ACC112 (cell line): ENCODE measurements around the gene JAKMIP3.

ENCODE experiments used
- H2AFZ ChIP-seq: fragments of 200-600 bp; sonication (generic); one replicate; pipeline ENCODE4 v1.6.0; 2017; ENCODE audit warnings: antibody characterized with exemption, low read length; ENCODE audit not compliant: unreplicated experiment
- H3K27ac ChIP-seq: fragments of 200-600 bp; sonication (generic); 2 replicates; pipeline ENCODE4 v1.5.1; 2014; ENCODE audit warnings: low read depth, mild to moderate bottlenecking, antibody characterized with exemption, low read length, moderate library complexity
- H3K27me3 ChIP-seq: fragments of 200-600 bp; sonication (generic); 2 replicates; pipeline ENCODE4 v1.6.1; 2014; ENCODE audit warnings: mild to moderate bottlenecking, antibody characterized with exemption, low read length, moderate library complexity, mixed read lengths; ENCODE audit not compliant: insufficient read depth
- H3K36me3 ChIP-seq: fragments of 200-600 bp; sonication (generic); 2 replicates; pipeline ENCODE4 v1.6.1; 2016; ENCODE audit warnings: mild to moderate bottlenecking, antibody characterized with exemption, low read length, moderate library complexity, mixed read lengths; ENCODE audit not compliant: insufficient read depth
- H3K4me1 ChIP-seq: fragments of 200-600 bp; sonication (generic); one replicate; pipeline ENCODE4 v1.6.1; 2016; ENCODE audit warnings: low read length, mixed read lengths; ENCODE audit not compliant: insufficient read depth, unreplicated experiment, control insufficient read depth
- H3K4me3 ChIP-seq: fragments of 200-600 bp; sonication (generic); 2 replicates; pipeline ENCODE4 v1.5.1; 2014; ENCODE audit warnings: mild to moderate bottlenecking, low read depth, low read length
- H3K79me2 ChIP-seq: fragments of 200-600 bp; sonication (generic); one replicate; pipeline ENCODE4 v1.6.0; 2016; ENCODE audit warnings: low read length; ENCODE audit not compliant: control insufficient read depth, unreplicated experiment, insufficient read depth

Gene JAKMIP3

GRCh38 chr10:132098539-132099388 is 33.0 kb downstream of the JAKMIP3 start:
- Histone ChIP-seq H3K36me3 (no peaks in the 10 kb centered on the region), H3K4me3 (no peak overlapping the region), H3K79me2 (no peaks in the 10 kb centered on the region), H3K27me3 (no peaks in the 10 kb centered on the region), H2AFZ (no peak overlapping the region), H3K27ac (no peak overlapping the region), H3K4me1 (no peaks in the 10 kb centered on the region)

GRCh38 chr10:132099389-132100090 is 33.8 kb downstream of the JAKMIP3 start:
- Histone ChIP-seq H3K36me3 (no peaks in the 10 kb centered on the region), H3K4me1 (no peaks in the 10 kb centered on the region), H3K4me3 (no peak overlapping the region), H2AFZ (no peak overlapping the region), H3K79me2 (no peaks in the 10 kb centered on the region), H3K27ac (no peak overlapping the region), H3K27me3 (no peaks in the 10 kb centered on the region)

GRCh38 chr10:132100091-132100481 is 34.3 kb downstream of the JAKMIP3 start:
- Histone ChIP-seq H3K36me3 (no peaks in the 10 kb centered on the region), H3K27me3 (no peaks in the 10 kb centered on the region), H3K27ac (no peak overlapping the region), H2AFZ (no peak overlapping the region), H3K79me2 (no peaks in the 10 kb centered on the region), H3K4me1 (no peaks in the 10 kb centered on the region), H3K4me3 (no peak overlapping the region)

- Histone ChIP-seq H3K36me3 (no peaks in the 10 kb centered on the region), H3K27ac (no peak overlapping the region), H2AFZ (no peak overlapping the region), H3K4me1 (no peaks in the 10 kb centered on the region), H3K27me3 (no peaks in the 10 kb centered on the region), H3K79me2 (no peaks in the 10 kb centered on the region), H3K4me3 (no peak overlapping the region)
Measured at GRCh38 chr10:132100556-132101349, 35.0 kb downstream of the JAKMIP3 start.

- Histone ChIP-seq H3K4me3 (no peak overlapping the region), H3K79me2 (no peaks in the 10 kb centered on the region), H3K27ac (no peak overlapping the region), H3K27me3 (no peaks in the 10 kb centered on the region), H3K4me1 (no peaks in the 10 kb centered on the region), H3K36me3 (no peaks in the 10 kb centered on the region), H2AFZ (no peak overlapping the region)
Measured at GRCh38 chr10:132101529-132101928, 35.8 kb downstream of the JAKMIP3 start.

- no peaks in the 10 kb centered on the region for H3K79me2 ChIP-seq
- no peaks in the 10 kb centered on the region for H3K27me3 ChIP-seq
- no peak overlapping the region for H3K4me3 ChIP-seq
- no peak overlapping the region for H2AFZ ChIP-seq
- no peaks in the 10 kb centered on the region for H3K36me3 ChIP-seq
- no peaks in the 10 kb centered on the region for H3K4me1 ChIP-seq
- no peak overlapping the region for H3K27ac ChIP-seq
Measured at GRCh38 chr10:132102071-132102716, 36.4 kb downstream of the JAKMIP3 start.

- no peaks in the 10 kb centered on the region for H3K79me2 ChIP-seq
- no peak overlapping the region for H2AFZ ChIP-seq
- no peaks in the 10 kb centered on the region for H3K27me3 ChIP-seq
- no peak overlapping the region for H3K27ac ChIP-seq
- H3K4me3 ChIP-seq: no peak overlapping the region
- no peaks in the 10 kb centered on the region for H3K36me3 ChIP-seq
- no peaks in the 10 kb centered on the region for H3K4me1 ChIP-seq
Measured at GRCh38 chr10:132102717-132103110, 37.0 kb downstream of the JAKMIP3 start.

- Histone ChIP-seq H3K27me3 (no peaks in the 10 kb centered on the region), H3K36me3 (no peaks in the 10 kb centered on the region), H3K4me3 (no peak overlapping the region), H2AFZ (no peak overlapping the region), H3K4me1 (no peaks in the 10 kb centered on the region), H3K27ac (no peak overlapping the region), H3K79me2 (no peaks in the 10 kb centered on the region)
Measured at GRCh38 chr10:132103116-132103910, 37.6 kb downstream of the JAKMIP3 start.

GRCh38 chr10:132104062-132104461 is 38.3 kb downstream of the JAKMIP3 start:
- H3K27ac ChIP-seq: no peak overlapping the region
- no peaks in the 10 kb centered on the region for H3K36me3 ChIP-seq
- no peak overlapping the region for H3K4me3 ChIP-seq
- H2AFZ ChIP-seq: no peak overlapping the region
- H3K4me1 ChIP-seq: no peaks in the 10 kb centered on the region
- no peaks in the 10 kb centered on the region for H3K79me2 ChIP-seq
- H3K27me3 ChIP-seq: no peaks in the 10 kb centered on the region
